8988T (cell line): ENCODE data around the gene SEC16A.

ENCODE experiments used
- DNase-seq: peaks from one replicate; pipeline ENCODE4 v3.0.0; 2011

Gene SEC16A

GRCh38 chr9:136519263-136520052 lies 36.6 kb upstream of the SEC16A start:
- no peak for DNase-seq

- DNase-seq = no peak
These were observed 35.8 kb upstream of the SEC16A start for GRCh38 chr9:136518623-136519022.

DNA sequence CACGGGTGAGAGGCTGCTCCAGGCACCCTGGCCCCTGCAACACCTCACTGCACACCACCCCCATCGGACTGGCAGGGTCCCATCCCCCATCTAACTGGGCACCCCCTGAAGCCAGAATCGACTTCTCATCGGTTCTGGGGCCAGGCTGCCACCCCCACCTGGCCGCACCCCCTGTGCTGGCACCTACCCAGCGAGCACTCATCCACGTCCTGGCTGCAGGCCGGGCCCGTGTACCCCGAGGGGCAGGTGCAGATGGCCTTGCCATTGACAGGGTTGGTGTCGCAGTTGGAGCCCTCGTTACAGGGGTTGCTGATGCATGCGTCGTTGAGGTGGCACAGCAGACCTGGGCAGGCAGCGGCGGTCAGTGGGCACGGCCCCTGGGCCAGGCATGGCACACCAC lies 35.1 kb upstream of the SEC16A start:
- DNase-seq = no peak

- no peak for DNase-seq
These were observed 34.3 kb upstream of the SEC16A start for GRCh38 chr9:136517012-136517743.

DNA sequence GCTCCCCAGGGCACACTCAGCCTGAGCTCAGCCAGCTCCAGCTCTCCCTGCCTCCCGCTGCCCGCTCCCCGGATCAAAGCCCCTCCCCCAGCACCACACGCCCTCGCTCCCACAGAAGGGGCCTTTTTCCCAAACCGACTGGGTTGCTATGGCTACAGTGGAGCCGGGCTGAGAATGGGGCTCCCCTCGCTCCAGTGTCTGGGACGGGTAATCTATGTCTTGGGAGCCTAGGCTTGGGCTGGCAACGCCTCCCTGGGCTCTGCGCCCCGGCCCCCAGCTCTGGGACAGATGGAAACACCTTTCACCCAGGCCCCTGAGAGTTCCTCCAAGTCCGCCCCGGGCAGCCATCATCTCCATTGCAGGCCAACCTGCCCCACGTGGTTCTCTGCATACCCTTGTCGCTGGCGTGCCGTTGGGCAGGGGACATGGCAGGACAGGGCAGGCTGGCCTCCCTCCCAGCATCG lies 33.4 kb upstream of the SEC16A start:
- DNase-seq = no peak

GRCh38 chr9:136515276-136515675 lies 32.4 kb upstream of the SEC16A start:
- no peak for DNase-seq

DNA sequence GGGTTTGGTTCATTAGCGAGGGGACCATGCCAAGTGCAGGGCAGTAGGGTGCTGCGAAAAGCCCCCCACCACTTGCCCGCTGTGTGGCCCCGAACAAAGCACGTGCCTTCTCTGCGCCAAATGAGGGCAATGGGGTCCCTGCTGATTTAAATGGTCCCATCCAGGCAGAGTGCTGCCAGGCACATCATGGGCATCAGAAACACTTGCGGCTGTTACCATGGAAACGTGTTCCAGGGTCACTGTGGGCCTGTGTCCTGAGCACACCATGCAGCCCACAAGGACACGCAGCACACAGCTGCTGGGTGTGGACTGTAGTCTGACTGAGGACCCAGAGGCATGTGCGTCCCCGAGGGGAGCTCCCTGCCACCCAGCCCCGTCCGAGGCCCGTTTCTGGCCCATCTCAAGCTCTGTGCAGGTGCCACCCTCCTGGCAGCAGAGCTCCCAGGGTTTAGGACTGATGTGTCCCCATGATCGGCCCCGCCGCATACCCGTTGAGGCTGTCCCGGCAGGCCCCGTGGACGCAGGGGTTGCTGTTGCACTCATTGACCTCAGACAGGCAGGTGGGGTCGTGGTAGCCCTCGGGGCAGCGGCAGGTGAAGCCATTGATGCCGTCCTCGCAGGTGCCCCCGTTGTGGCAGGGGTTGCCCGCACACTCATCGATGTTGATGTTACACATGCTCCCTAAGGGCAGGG lies 31.3 kb upstream of the SEC16A start:
- DNase-seq = no peak

- DNase-seq = no peak
These were observed 30.4 kb upstream of the SEC16A start for GRCh38 chr9:136513191-136513590.

DNA sequence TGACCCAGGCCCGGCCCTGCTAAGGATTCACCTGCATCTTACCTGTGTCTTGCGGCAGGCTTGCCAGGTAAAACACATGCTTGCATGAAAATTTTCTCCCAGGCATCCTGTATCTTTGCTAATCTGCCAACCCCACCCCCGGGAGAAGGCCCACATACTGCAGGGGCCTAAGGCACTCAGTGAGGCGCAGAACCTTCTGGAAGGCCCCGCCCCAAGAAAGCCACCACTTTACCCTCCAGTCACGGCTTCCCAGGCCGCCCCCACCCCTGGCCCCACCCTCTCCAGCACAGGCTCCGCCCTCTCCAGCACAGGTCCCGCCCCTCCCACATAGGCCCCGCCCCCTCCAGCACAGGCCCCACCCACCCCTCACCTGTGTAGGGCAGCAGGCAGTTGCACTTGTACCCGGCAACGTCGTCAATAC lies 29.8 kb upstream of the SEC16A start:
- DNase-seq = peak; percentile 92

DNA sequence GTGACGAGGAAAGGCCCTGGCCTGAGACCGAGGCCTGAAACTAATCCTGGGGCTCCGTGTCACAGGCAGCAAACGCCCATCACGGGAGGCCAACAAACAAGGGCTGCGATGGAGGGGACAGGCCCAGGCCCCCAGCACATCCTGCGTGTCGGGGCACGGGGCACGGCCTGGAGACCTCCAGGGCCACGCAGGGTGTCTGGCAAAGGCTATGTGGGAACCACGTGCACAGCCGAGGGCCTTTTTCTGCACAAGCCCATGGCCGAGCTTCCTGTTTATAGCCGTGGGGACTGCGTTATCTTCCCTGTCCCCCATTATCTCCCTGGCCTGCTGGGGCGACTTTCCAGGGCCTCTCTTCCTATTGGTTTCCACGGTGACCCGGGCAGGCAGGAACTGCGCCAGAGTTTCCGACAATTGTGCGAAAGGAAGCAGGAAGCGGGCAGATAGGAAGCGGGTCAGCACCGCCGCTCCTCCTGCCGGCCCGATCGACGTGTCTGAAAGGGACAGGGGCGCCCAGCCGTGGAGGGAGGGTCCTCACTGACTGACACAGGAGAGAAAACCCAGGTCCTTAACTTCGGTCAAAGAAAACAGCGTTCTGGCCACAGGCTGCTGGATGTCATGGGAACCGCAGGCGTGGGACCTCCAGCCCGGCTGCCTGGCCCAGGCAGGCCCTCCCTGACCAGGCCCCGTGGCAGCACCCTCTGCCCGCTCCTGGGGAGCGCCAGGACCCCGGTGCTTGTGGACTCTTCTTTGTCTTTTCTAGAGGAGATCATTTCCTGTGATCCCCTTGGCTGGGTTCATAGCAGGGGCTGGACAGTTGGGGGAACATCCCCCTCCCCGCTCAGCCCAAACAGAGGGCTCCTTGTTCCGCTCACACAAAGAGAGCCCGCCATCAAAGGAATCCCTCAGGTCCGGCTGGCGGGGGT lies 29.1 kb upstream of the SEC16A start:
- no peak for DNase-seq

GRCh38 chr9:136511144-136511669 lies 28.4 kb upstream of the SEC16A start:
- no peak for DNase-seq

DNA sequence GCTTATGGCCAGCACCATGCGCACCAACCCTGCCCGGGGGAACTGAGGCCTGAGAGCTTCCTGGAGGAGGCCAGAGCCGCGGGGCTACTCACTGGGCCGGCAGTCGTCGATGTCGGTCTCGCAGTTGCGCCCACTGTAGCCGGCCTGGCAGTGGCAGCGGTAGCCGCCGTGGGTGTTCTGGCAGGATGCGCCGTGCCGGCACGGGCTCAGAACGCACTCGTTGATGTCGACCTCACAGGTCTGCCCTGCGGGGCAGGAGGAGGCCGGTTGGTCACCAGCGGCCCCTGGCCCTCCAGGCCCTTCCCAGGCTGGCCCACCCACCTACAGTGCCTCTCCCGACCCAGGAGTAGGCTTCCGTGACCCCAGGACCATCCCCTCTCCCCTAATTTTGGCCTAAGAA lies 27.7 kb upstream of the SEC16A start:
- DNase-seq = no peak

- no peak for DNase-seq
These were observed 26.7 kb upstream of the SEC16A start for GRCh38 chr9:136509549-136509948.

DNA sequence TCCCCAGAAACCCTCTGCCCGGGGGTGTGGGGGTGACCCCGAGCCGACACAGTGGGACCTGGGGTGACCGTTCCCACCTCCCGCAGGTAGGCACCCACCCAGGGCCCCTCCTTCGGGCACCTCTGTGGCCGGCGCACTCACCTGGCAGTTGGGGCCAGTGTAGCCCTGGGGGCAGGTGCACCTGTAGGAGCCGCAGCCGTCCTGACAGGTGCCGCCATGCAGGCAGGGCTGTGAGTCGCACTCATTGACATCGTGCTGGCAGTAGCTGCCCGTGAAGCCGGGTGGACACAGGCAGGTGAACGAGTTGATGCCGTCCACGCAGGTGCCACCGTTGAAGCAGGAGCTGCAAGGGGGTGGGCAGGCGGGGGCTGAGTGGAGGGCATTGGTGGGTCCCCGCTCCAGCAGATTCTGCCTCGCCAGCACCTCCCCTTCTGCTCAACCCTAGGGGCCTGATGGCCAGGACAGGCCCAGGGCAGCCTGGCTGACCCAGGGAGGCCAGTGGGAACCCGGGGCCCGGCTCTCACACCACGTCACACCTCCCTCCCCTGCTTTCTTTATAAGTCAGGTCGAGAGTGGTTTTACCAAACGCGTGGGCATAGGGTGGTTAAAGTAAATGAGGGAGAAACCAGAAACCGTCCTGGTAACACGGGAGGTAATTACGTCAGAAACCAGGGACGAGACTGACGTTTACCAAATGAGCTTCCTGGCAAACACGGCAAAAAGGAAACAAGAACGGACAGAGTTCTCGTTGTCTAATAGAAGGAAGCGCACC lies 26.1 kb upstream of the SEC16A start:
- DNase-seq = no peak

DNA sequence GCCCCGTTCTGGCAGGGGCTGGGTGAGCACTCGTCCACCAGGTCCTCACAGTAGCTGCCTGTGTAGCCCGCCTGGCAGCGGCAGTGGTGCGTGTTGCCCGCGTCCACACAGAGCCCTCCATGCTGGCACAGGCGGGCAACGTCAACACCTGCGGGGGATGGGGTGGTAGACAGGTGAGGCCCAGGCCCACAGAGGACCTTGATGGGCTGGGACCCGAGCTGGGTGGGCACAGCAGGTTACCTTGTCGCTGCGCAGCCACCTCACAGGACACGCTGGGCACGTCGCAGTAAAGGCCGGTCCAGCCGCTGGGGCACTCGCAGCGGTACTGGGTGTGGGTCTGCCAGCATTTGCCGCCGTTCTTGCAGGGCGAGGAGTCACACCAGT lies 25.1 kb upstream of the SEC16A start:
- DNase-seq = no peak

DNA sequence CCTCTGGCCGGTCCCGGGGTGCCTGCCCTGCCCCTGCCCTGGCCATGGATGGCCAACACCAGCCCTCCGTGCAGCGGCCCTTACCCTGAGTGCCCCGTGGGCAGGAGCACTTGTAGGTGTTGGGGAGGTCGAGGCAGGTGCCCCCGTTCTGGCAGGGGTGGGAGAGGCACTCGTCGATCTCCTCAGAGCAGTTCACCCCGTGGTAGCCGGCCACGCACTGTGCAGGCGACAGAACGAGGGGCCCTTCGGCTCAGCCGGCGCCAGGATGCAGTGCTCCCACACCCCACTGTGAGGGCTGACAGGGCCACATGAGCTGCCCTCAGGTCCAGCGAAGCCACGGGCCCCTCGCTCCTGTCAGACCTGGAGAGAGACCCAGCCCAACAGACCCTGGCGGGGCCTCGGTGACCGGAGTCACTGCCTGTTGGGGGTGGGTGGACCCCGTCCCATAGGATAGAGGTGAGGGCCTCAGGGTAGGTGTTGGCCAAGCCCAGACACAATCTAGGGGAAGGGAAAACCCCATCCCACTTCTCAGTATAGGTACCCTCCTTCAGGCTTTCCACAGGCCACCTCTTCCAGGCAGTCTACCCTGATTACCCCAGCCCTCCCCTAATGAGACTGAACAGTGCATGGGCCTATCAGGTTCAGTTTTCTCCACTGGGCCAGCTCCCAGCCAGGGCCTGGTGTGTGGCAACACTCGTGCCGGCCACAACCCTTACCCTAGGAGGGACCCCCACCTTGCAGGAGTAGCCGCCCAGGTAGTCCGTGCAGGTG lies 24.6 kb upstream of the SEC16A start:
- no peak for DNase-seq

DNA sequence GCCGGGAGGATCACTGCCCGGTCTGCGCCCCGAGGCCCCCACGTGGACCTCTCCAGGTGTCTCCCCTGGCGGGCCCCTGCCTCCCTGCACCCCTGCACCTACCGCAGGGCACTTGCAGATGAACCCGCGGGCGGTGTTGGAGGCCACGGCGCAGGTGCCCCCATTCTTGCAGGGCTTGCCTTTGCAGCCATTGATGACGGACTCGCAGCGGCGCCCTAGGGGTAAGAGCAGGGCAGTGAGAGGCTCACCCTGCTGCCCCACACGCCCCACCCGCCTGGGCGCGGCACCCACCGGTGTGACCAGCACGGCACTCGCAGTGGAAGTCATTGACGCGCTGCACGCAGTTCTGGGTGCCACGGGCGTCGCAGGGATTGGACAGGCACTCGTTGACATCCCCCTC lies 23.6 kb upstream of the SEC16A start:
- no peak for DNase-seq

DNA sequence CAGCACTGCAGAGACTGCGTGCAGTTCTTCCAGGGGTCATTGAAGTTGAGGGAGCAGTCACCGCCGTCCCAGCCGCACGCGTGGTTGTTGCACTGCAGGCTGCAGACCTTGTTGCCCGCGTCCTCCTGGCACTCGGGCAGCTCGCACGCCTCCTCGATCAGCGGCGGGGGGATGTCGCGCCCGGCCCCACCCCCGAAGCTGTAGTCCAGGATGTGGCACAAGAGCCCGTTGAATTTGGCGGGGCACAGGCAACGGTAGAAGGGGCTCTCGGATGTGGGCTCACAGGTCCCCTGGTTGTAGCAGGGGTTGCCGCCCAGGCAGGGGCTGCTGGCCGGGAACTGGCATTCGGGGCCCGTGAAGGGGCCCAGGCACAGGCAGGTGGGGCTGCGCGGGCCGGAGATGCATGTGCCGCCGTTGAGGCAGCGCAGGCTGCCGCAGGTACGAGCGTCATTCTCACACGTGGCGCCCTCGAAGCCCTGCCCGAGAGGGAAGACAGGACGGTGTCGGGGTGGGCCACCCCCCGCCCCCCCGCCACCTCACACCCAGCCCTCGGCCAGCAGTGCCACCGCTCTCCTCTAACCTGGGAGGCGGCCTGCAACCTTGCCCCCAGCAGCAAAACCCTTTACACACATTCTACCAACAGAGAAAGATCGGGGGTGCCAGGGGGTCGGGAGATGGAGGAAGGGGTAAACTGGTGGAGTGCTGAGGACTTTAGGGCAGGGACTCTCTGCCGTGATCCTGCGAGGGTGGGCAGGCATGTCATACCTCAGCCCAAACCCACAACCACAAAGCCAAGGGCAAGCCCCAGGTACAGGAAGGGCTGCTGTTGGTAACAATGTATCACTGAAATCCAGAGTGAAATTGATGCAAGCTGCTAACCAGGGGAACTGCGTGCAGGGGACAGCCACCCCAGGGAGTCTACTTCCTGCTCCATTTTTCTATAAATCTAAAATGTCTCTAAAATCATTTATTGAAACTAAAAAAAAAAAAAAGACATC lies 22.9 kb upstream of the SEC16A start:
- no peak for DNase-seq
